NCI-H1694 (cell line): ENCODE results near the gene CAPN12.

Experiments used
- DNase-seq: peaks from one replicate; lab custom pipeline; 2025; lab: John Stamatoyannopoulos, UW

CAPN12 gene

GRCh38 chr19:38725469-38726283 is 18.6 kb downstream of the CAPN12 start:
- DNase-seq = no peak

- no peak for DNase-seq
These were observed 20.1 kb downstream of the CAPN12 start for GRCh38 chr19:38723990-38724854.

- no peak for DNase-seq
These were observed 20.7 kb downstream of the CAPN12 start for GRCh38 chr19:38723606-38723965.

GRCh38 chr19:38722947-38723605 is 21.2 kb downstream of the CAPN12 start:
- no peak for DNase-seq

GRCh38 chr19:38721979-38722773 is 22.1 kb downstream of the CAPN12 start:
- DNase-seq = no peak

- no peak for DNase-seq
These were observed 22.8 kb downstream of the CAPN12 start for GRCh38 chr19:38721496-38721895.

- DNase-seq = no peak
These were observed 23.6 kb downstream of the CAPN12 start for GRCh38 chr19:38720559-38721236.

- no peak for DNase-seq
These were observed 24.3 kb downstream of the CAPN12 start for GRCh38 chr19:38719761-38720558.

- DNase-seq = no peak
These were observed 25.3 kb downstream of the CAPN12 start for GRCh38 chr19:38718747-38719543.

- DNase-seq = no peak
These were observed 26.4 kb downstream of the CAPN12 start for GRCh38 chr19:38717855-38718254.

GRCh38 chr19:38717051-38717450 is 27.2 kb downstream of the CAPN12 start:
- DNase-seq = no peak

- no peak for DNase-seq
These were observed 28.7 kb downstream of the CAPN12 start for GRCh38 chr19:38715555-38715954.

GRCh38 chr19:38714354-38714778 is 29.9 kb downstream of the CAPN12 start:
- no peak for DNase-seq

- DNase-seq = no peak
These were observed 30.4 kb downstream of the CAPN12 start for GRCh38 chr19:38713865-38714264.

- DNase-seq = no peak
These were observed 31.0 kb downstream of the CAPN12 start for GRCh38 chr19:38713227-38713649.

GRCh38 chr19:38712161-38712748 is 32.0 kb downstream of the CAPN12 start:
- no peak for DNase-seq

- DNase-seq = no peak
These were observed 32.5 kb downstream of the CAPN12 start for GRCh38 chr19:38711726-38712153.

GRCh38 chr19:38710928-38711725 is 33.1 kb downstream of the CAPN12 start:
- DNase-seq = no peak
